ENCODE results near the gene FBXO30. TPM values are rescaled to one million over a fixed set of nuclear protein-coding genes. Genes with fewer than 3 reads are reported as not detected.

The FBXO30 gene
- total and polyA plus RNA-seq, 4 donors, result 0.90 to 15.5 (median 3.5) TPM

DNA sequence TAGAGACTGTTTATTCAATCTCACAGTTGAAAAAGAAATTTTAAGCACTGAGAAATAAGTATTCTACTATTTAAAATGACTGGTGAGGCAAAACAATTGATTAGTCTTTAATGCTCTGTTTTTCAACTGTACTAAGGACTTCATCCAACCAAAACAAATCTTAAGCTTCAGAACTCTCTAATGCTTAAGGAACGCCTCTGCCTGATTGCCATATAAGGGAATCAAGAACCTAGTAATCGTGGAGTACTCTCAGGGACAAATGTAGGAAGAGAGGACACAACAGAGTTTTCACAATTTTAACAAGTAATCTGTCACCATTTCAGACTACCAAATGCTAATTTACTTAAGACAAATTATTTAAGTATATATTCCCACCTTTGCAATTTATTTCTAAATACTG lies 16.1 kb downstream of the FBXO30 start:
- no peak overlapping the region for H3K27ac ChIP-seq (ENCODE audit: low read depth in 1 of 2, low read length in 2 of 2)
- no peaks in the 10 kb centered on the region for H3K9me3 ChIP-seq (ENCODE audit: control insufficient read depth in 4 of 4, low read length in 3 of 4)
- 86% methylated on average over 2 of the region's 2 CpGs for WGBS
- H3K4me3 ChIP-seq (ENCODE audit: low read depth in 1 of 3, low read length in 3 of 3), result no peak overlapping the region
- H3K4me1 ChIP-seq (ENCODE audit: control insufficient read depth in 4 of 4, insufficient read depth in 4 of 4, low read length in 3 of 4), result peaks cover 0 to 2% (median 0%) of the 10 kb centered on the region in 4 donors
- no peak for DNase-seq (ENCODE audit: low spot score)
- no peak overlapping the region for H3K9ac ChIP-seq (ENCODE audit: low read depth in 1 of 2, low read length in 2 of 2)
- TF ChIP-seq RXRA (IDR thresholded peaks at IDR 0.05), result no peak
- TF ChIP-seq YY1 (IDR thresholded peaks at IDR 0.05), result no peak
- TF ChIP-seq SP1 (IDR thresholded peaks at IDR 0.05), result no peak
- TF ChIP-seq, protein P1, sequence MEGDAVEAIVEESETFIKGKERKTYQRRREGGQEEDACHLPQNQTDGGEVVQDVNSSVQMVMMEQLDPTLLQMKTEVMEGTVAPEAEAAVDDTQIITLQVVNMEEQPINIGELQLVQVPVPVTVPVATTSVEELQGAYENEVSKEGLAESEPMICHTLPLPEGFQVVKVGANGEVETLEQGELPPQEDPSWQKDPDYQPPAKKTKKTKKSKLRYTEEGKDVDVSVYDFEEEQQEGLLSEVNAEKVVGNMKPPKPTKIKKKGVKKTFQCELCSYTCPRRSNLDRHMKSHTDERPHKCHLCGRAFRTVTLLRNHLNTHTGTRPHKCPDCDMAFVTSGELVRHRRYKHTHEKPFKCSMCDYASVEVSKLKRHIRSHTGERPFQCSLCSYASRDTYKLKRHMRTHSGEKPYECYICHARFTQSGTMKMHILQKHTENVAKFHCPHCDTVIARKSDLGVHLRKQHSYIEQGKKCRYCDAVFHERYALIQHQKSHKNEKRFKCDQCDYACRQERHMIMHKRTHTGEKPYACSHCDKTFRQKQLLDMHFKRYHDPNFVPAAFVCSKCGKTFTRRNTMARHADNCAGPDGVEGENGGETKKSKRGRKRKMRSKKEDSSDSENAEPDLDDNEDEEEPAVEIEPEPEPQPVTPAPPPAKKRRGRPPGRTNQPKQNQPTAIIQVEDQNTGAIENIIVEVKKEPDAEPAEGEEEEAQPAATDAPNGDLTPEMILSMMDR (IDR thresholded peaks at IDR 0.05; ENCODE audit: low read depth, low read length, missing input control), result no peak
- no peak for TF ChIP-seq FOXA2 (IDR thresholded peaks at IDR 0.05)
- TF ChIP-seq, protein P2, sequence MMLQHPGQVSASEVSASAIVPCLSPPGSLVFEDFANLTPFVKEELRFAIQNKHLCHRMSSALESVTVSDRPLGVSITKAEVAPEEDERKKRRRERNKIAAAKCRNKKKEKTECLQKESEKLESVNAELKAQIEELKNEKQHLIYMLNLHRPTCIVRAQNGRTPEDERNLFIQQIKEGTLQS (IDR thresholded peaks at IDR 0.05), result no peak
- no peak for TF ChIP-seq EGR1 (IDR thresholded peaks at IDR 0.05; ENCODE audit: low read depth in 2 of 2)
- TF ChIP-seq, protein P3, sequence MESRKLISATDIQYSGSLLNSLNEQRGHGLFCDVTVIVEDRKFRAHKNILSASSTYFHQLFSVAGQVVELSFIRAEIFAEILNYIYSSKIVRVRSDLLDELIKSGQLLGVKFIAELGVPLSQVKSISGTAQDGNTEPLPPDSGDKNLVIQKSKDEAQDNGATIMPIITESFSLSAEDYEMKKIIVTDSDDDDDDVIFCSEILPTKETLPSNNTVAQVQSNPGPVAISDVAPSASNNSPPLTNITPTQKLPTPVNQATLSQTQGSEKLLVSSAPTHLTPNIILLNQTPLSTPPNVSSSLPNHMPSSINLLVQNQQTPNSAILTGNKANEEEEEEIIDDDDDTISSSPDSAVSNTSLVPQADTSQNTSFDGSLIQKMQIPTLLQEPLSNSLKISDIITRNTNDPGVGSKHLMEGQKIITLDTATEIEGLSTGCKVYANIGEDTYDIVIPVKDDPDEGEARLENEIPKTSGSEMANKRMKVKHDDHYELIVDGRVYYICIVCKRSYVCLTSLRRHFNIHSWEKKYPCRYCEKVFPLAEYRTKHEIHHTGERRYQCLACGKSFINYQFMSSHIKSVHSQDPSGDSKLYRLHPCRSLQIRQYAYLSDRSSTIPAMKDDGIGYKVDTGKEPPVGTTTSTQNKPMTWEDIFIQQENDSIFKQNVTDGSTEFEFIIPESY (IDR thresholded peaks at IDR 0.05), result no peak
- TF ChIP-seq FOXA1 (IDR thresholded peaks at IDR 0.05), result no peak
- no peak for TF ChIP-seq GABPA (IDR thresholded peaks at IDR 0.05 in 1 of 2, conservative IDR thresholded peaks at IDR 0.05 in 1 of 2)
- TF ChIP-seq TAF1 (conservative IDR thresholded peaks at IDR 0.05), result no peak
- no peak for TF ChIP-seq REST (IDR thresholded peaks at IDR 0.05)
- TF ChIP-seq MAX (IDR thresholded peaks at IDR 0.05), result no peak
- TF ChIP-seq NR2F2 (IDR thresholded peaks at IDR 0.05), result no peak
- no peak for TF ChIP-seq HNF4G (IDR thresholded peaks at IDR 0.05)
- TF ChIP-seq JUND (IDR thresholded peaks at IDR 0.05), result no peak
- no peak for TF ChIP-seq RAD21 (IDR thresholded peaks at IDR 0.05)
- no peak for TF ChIP-seq HNF4A (conservative IDR thresholded peaks at IDR 0.05)
- no peaks in the 10 kb centered on the region for H3K27me3 ChIP-seq (ENCODE audit: control insufficient read depth in 4 of 4, insufficient read depth in 4 of 4, low read length in 3 of 4)
- H3K36me3 ChIP-seq (ENCODE audit: control insufficient read depth in 4 of 4, insufficient read depth in 3 of 4, low read depth in 1 of 4, low read length in 3 of 4), result peaks cover 0 to 5% (median under 1%) of the 10 kb centered on the region in 4 donors

Measured in liver (tissue), 9 donors.